Breast epithelium (tissue), 3 donors: Measurements from ENCODE around the gene MYO1E.

Experiments used
- CTCF ChIP-seq, 3 donors: fragments of 450-650 bp; IDR thresholded peaks; one replicate each; pipeline ENCODE4 v1.5.1; 2016 to 2017; ENCODE audit warnings: antibody characterized with exemption in 3 of 3, mild to moderate bottlenecking in 3 of 3, moderate library complexity in 3 of 3
- POLR2A ChIP-seq: fragments of 450-650 bp; IDR thresholded peaks from one replicate; pipeline ENCODE4 v1.6.1; 2016; ENCODE audit warnings: antibody characterized with exemption, mild to moderate bottlenecking, moderate library complexity

- no peak for TF ChIP-seq CTCF (IDR thresholded peaks at IDR 0.05)
- TF ChIP-seq POLR2A: no peak
These were observed 251.7 kb downstream of the MYO1E start for GRCh38 chr15:59120937-59121336.
